Measurements from ENCODE around the gene MRPS34.

MRPS34 gene

GRCh38 chr16:1820096-1820945 is 47.4 kb upstream of the MRPS34 start:
- no peaks in the 10 kb centered on the region for H3K36me3 ChIP-seq (replicated peaks; ENCODE audit: insufficient read depth, low read length)
- H3K27me3 ChIP-seq (replicated peaks; ENCODE audit: insufficient read depth, low read length): no peaks in the 10 kb centered on the region
- H3K9me3 ChIP-seq (replicated peaks; ENCODE audit: insufficient read depth, low read length): no peaks in the 10 kb centered on the region
- H3K4me3 ChIP-seq (ENCODE audit: low read length): no peak overlapping the region
- H3F3A ChIP-seq (ENCODE audit: insufficient read depth, low read length): peaks cover 2% of the 10 kb centered on the region; the same call in 1 of the 2 replicates
- H3K27ac ChIP-seq (ENCODE audit: low read length): no peak overlapping the region
- H3K4me1 ChIP-seq (ENCODE audit: low read length): peaks cover 2% of the 10 kb centered on the region; the same call in 1 of the 2 replicates
- no peak for DNase-seq
- H3K79me2 ChIP-seq (ENCODE audit: low read length): peaks cover 29% of the 10 kb centered on the region
- TF ChIP-seq EZH2 (optimal IDR thresholded peaks at IDR 0.05; ENCODE audit: low read depth, low read length) (no peak), EZH2phosphoT487 (IDR thresholded peaks at IDR 0.05; ENCODE audit: low read length) (no peak), CTCF (IDR thresholded peaks at IDR 0.05; ENCODE audit: low read length) (no peak)
- no peak overlapping the region for H2AFZ ChIP-seq (ENCODE audit: low read length)
- H3K9ac ChIP-seq (ENCODE audit: low read length): no peak overlapping the region
- H4K20me1 ChIP-seq (ENCODE audit: insufficient read depth, low read length): no peaks in the 10 kb centered on the region
- no peak overlapping the region for H3K4me2 ChIP-seq (ENCODE audit: low read depth, low read length)
- H3K9me2 ChIP-seq (replicated peaks; ENCODE audit: insufficient read depth, low read length): no peaks in the 10 kb centered on the region

GRCh38 chr16:1819611-1820010 is 46.7 kb upstream of the MRPS34 start:
- Histone ChIP-seq H3K36me3 (replicated peaks; ENCODE audit: insufficient read depth, low read length) (no peaks in the 10 kb centered on the region), H3K4me3 (ENCODE audit: low read length) (no peak overlapping the region), H3K27me3 (replicated peaks; ENCODE audit: insufficient read depth, low read length) (no peaks in the 10 kb centered on the region), H3K27ac (ENCODE audit: low read length) (no peak overlapping the region), H3K4me1 (ENCODE audit: low read length) (no peaks in the 10 kb centered on the region), H3F3A (ENCODE audit: insufficient read depth, low read length) (no peaks in the 10 kb centered on the region), H2AFZ (ENCODE audit: low read length) (no peak overlapping the region), H3K4me2 (ENCODE audit: low read depth, low read length) (no peak overlapping the region), H3K9me2 (replicated peaks; ENCODE audit: insufficient read depth, low read length) (no peaks in the 10 kb centered on the region), H4K20me1 (ENCODE audit: insufficient read depth, low read length) (no peaks in the 10 kb centered on the region), H3K9me3 (replicated peaks; ENCODE audit: insufficient read depth, low read length) (no peaks in the 10 kb centered on the region), H3K9ac (ENCODE audit: low read length) (no peak overlapping the region), H3K79me2 (ENCODE audit: low read length) (peaks cover 22% of the 10 kb centered on the region)
- TF ChIP-seq CTCF (IDR thresholded peaks at IDR 0.05; ENCODE audit: low read length) (no peak), EZH2 (optimal IDR thresholded peaks at IDR 0.05; ENCODE audit: low read depth, low read length) (no peak), EZH2phosphoT487 (IDR thresholded peaks at IDR 0.05; ENCODE audit: low read length) (no peak)
- DNase-seq: no peak

- DNase-seq: no peak
- Histone ChIP-seq H3K9me2 (replicated peaks; ENCODE audit: insufficient read depth, low read length) (no peaks in the 10 kb centered on the region), H3K9me3 (replicated peaks; ENCODE audit: insufficient read depth, low read length) (no peaks in the 10 kb centered on the region), H3K36me3 (replicated peaks; ENCODE audit: insufficient read depth, low read length) (no peaks in the 10 kb centered on the region), H3K79me2 (ENCODE audit: low read length) (peaks cover 16% of the 10 kb centered on the region), H3F3A (ENCODE audit: insufficient read depth, low read length) (no peaks in the 10 kb centered on the region), H3K4me1 (ENCODE audit: low read length) (no peaks in the 10 kb centered on the region), H3K27ac (ENCODE audit: low read length) (no peak overlapping the region), H3K27me3 (replicated peaks; ENCODE audit: insufficient read depth, low read length) (no peaks in the 10 kb centered on the region), H2AFZ (ENCODE audit: low read length) (no peak overlapping the region), H3K4me3 (ENCODE audit: low read length) (no peak overlapping the region), H3K9ac (ENCODE audit: low read length) (no peak overlapping the region), H3K4me2 (ENCODE audit: low read depth, low read length) (no peak overlapping the region), H4K20me1 (ENCODE audit: insufficient read depth, low read length) (no peaks in the 10 kb centered on the region)
- no peak for TF ChIP-seq EZH2phosphoT487 (IDR thresholded peaks at IDR 0.05; ENCODE audit: low read length)
- no peak for TF ChIP-seq EZH2 (optimal IDR thresholded peaks at IDR 0.05; ENCODE audit: low read depth, low read length)
- TF ChIP-seq CTCF (IDR thresholded peaks at IDR 0.05; ENCODE audit: low read length): no peak
Observed at GRCh38 chr16:1818873-1819525, 46.1 kb upstream of the MRPS34 start.
